GM18868 (cell line): ENCODE measurements around the gene CBR3.
"Not testable (repeated sequence)": the region's sequence is repeated elsewhere in the genome, so short reads cannot be mapped to it uniquely, and the experiment has no call there.

Experiments
- ATAC-seq: cut with Tn5 transposase; IDR thresholded peaks from one replicate; pipeline ENCODE4 v1.9.1; 2021; ENCODE audit warnings: mild to moderate bottlenecking, moderate library complexity; ENCODE audit not compliant: unreplicated experiment

CBR3 gene

DNA sequence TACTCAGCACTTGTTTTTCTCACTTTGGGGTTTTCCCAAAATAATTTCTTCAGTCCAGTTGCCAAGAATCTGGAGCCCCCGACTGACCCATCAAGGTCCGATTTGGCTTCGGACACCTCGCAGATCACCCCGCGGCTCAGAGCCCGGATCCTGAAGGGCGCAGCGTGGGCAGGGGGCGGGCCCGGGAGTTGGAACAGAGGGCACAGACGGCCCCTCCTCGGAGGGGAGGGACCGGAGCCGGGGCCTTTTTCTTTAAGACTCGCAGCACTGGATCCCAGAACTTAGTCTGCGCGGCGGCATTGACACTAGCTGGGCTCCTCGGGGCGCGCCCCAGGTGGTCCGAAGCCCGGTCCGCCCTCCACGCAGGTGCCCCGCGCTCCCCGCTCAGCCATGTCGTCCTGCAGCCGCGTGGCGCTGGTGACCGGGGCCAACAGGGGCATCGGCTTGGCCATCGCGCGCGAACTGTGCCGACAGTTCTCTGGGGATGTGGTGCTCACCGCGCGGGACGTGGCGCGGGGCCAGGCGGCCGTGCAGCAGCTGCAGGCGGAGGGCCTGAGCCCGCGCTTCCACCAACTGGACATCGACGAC lies at the start of gene CBR3:
CBR3 (plus strand) TSS at position 277 of the 588 bp plus-strand sequence; CDS start at position 391, 114 bp downstream.
- ATAC-seq = no peak

DNA sequence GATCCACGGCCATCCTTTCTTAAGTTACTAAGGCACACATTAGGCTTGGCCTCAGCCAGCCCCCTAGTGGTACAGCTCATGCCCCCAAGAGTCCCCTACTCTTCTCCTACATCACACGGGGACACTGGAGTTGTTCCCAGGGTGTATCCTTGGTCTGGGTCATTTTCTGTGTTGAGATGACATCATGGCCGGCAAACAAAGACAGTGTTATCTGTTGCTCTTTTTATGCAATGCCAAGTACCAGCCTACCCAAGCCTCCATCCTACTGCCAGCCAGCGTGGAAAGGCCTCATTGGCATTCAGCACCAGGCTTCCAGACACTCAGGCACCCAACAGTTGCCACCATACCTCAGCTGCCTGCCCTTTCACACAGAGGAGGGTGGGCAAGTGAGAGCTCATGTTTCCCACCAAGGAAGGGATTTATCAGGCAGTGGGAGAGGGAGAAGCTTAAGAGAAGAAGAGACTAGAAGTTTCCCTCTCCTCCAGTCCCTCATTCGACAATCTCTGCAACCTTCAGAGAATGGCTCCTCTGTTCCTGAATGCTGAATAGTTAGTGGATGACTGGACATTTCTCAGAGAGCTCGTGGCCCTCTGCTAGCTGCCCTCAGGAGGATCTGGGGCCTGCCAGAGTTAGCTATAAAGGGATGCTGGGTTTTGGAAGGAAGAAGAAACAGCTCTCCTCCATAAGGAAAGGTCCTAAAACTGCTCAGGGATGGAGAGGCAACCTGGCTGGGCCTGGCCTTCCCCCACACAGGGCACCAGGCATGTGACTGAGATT lies 47.3 kb upstream of the CBR3 start:
- ATAC-seq = no peak

DNA sequence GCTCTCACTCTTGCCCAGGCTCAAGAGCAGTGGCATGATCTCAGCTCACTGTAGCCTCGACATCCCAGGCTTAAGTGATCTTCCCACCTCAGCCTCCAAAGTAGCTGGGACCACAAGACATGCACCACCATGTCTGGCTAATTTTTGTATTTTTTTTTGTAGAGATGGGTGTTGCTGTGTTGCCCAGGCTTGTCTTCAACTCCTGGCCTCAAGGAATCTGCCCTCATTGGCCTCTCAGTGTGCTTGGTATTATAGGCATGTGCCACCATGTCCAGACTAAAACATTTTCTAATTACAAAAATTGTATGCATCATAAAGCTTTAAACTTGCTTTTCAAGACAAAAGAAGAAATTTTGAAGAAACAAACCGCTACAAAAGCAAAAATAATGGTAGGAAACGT lies 44.9 kb upstream of the CBR3 start:
- no peak for ATAC-seq

DNA sequence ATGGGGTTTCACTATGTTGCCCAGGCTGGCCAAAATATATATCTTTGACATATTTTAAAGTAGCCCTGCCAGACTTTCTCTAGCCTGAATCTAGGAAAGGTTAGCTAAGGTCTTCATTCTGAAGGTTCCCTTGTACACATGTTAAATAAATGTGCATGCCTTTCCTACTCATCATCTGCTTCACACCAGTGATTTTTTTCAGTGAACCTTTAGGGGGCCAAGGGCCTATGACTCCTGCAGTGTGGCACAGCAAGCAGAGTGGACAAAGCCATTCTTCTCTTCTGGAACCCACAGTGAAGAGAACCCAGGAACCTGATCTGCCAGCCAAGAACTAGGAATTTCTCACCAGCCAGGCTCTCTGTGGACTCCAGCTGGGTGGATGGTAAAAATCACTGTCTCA lies 42.2 kb upstream of the CBR3 start:
- ATAC-seq = no peak

DNA sequence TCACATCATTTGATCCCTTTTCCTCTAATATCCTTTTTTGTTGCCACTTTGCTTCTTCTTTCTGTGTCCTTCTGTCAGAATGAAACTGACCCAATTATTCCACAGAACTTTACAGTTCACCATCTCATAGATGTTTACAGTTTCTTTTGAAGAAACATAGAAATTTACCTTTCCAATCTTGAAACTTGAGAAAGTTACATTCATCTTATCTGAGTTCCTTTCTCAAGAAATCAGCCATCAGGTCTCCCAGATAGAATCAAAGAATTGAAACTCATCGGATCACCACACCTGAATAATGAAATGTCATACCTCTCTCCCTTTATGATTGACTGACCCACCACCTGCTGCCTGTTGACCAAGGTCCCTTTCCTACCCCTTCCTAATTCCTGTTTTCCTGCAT lies 41.4 kb upstream of the CBR3 start:
- ATAC-seq = no peak

DNA sequence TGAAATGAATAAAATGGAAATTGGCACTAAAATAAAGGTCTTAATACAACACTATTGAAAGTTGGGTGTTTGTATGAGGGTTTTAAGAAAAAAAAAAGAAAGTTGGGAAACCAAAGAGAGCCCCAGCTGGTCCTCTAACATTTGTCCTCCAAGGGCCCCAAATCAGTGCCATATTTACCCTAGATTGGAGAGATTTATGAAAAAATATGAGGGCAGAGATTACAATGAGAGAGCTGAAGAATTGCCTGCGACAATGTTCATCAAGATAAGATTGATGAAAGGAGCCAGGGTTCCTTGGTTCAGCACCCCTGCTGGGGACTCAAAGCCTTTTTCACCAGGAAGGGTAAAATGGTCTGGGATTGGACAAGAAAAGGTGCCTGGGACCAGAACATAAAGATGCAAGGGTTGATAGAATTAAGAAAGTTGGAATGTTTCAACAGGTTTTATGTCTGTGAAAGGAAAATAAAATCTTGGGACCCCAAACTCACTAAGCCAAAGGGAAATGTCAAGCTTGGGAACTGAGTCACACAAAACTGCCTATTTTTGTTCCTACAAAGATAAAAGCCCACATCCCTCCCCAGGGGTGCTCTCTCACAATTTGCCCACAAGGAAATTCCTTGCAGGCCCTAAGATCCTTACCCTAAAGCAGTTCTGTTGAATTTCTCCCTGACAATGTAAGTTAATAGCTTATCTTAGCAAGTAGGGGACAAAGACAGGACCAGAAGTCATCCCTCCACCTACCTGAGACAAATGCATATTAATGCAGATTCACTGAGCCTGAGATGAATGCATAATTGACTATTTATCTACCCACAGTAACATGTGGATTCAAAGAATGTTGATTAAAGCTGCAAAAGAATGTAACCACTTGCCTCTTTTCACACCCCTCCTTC lies 38.2 kb upstream of the CBR3 start:
- ATAC-seq = no peak

DNA sequence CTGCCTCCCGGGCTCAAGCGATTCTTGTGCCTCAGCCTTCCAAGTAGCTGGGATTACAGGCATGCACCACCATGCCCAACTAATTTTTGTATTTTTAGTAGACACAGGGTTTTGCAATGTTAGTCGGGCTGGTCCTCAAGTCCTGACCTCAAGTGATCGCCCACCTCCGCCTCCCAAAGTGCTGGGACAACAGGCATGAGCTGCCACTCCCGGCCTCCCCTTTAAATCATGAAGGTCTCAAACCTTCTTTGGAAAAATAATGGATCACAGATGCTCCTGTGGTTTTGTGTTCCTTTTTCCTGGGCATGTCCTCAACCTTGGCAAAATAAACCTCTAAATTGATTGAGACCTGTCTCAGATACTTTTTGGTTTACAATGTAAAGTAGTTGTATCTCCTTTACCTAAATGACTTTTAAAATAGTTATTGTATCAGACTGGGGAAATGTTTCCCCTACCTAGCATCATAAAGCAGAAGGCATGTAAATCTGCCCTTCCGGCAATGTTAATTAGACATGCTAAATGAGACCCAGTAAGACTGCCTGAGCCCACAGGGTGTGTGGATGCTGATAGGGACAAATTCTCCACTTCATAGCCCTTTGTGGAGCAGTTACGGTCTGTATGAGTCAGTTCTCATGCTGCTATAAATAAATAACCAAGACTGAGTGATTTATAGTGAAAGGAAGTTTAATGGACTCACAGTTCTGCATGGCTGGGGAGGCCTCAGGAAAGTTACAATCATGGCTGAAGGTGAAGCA lies 37.3 kb upstream of the CBR3 start:
- ATAC-seq = peak; percentile 76

DNA sequence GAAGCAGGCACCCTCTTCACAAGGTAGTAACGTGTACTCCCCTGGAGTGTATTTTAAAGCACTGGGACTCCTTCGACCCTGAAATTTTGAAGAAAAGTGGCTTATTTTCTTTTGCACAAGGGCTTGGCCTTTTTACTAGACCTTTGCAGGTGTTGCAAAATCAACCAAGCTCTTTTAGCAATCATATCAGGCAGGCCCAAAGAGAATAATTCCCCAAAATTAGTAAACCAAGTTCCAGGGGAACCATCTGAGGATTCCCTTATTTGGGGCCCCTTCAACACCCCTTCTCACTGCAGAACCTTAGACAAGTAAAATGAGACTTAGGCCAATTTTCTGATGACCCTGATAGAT lies 36.7 kb upstream of the CBR3 start:
- ATAC-seq = no peak

DNA sequence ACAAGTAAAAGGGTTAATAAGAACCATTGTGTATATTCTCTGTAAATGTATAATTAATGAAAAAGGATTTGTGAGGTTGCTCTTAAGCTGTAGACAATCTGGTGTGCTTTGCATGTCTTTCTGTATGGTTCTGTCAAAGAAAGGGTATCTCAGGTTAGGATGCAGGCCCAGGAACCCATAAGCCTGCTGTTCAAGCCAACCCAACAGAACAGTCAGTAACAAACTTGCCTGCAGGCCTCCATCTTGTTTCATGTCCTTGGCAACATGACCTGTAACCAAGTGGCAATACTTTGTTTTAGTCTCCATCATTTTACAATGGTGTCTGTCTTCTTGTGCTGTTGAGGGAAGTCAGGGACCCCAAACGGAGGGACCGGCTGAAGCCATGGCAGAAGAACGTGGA lies 35.9 kb upstream of the CBR3 start:
- no peak for ATAC-seq

DNA sequence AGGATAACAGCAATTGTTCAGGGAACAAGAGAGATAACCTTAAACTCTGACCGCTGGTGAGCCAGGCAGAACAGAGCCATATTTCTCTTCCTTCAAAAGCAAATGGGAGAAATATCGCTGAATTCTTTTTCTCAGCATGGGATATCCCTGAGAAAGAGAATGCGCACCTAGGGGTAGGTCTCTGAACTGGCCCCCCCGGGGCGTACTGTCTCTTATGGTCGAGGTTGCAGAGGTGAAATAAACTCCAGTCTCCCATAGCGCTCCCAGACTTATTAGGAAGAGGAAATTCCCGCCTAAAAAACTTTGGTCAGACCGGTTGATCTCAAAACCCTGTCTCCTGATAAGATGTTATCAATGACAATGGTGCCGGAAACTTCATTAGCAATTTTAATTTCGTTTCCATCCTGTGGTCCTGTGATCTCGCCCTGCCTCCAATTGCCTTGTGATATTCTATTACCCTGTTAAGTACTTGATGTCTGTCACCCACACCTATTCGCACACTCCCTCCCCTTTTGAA lies 35.1 kb upstream of the CBR3 start:
- ATAC-seq = not testable (repeated sequence)

DNA sequence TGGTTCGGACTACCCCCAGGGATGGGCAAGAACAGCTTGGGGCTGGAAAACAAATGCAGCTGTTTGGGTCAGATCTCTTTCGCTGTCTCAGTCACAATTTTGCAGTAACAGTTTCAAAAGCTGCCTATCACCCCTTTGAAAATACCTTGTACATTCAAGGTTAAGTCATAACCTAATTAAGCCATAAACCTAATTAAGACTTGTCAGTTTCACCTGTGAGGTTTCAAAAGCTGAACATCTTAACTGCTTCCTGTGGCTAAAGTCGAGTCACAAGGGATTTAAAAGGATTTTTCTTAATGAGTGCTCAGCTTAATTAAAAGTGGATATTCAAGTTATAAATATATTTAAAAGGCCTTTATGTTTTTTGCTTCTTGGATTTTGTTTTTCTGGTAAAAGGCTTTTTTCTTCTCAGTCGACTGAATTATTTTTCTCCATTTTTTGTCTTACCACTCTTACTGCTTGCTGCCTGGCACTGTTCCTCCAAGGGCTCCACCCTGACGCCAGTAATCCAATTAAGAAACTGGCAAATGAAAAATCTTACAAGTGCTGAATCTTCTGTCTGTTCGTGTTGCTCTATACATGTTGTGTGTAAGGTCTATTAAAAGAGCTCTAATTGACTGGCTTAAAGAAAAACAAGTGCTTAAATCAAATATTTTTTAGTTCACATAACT lies 33.8 kb upstream of the CBR3 start:
- no peak for ATAC-seq

DNA sequence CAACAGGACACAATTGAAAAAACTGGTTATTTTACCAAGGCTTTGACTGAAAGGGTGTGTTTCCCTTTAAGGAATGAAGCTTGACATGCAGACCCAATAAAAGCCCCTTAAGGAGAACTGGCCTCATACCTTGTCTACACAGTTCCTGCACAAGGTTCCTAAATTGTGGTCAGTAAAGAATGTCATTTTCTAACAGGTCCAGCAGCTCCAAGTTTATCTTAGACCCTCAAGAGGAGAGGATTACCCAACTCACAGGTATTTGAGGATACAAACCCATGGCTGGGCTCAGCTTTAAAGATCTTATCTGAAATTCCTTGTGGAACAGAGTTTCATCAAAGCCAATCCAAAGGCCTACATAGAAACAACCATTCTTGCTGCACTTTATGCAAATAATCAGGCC lies 31.4 kb upstream of the CBR3 start:
- no peak for ATAC-seq

DNA sequence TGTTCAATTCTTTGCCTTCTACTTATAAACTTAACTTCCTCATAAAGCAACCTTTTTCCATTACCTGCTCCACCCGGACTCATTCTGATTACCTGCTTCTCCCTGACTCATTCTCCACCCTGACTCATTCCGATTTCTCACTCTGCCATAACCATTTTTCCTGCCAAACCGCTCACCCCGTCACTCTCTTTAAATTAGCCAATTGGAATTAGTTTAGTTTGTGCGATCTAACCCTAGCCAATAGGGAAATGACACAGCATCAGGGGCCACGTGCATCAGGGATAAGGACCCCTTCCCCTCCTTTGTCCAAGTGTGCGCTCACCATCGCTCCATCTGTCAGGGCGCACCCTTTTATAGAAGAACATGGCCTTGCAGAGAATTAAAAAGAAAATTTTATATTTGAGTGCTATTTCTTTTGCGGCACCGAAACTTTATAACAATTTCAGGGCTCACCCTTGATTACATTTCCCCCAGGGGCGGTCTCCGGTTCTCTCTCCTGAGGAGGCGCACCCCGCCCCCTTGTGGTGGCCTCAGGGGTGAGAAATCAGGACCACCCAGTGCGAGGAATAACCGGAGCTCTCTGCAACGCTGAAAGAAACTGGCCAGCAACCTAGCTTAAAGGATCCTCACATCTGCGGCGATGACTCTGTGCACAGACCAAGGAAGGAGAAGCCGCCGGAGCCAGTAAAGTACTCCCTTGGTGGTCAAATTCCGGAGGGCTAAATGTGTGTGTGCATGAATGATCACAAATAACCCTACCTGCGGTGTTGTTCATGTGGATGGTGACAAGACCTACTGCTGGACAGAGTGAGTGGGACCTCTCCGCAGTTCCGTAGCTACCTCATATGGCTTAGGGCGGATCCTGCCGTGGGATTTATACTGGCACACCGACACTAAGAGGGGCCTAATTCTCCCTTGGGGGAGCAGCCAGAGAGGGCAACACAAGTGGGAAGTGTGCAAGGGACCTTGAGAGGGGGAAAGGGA lies 30.3 kb upstream of the CBR3 start:
- no peak for ATAC-seq

DNA sequence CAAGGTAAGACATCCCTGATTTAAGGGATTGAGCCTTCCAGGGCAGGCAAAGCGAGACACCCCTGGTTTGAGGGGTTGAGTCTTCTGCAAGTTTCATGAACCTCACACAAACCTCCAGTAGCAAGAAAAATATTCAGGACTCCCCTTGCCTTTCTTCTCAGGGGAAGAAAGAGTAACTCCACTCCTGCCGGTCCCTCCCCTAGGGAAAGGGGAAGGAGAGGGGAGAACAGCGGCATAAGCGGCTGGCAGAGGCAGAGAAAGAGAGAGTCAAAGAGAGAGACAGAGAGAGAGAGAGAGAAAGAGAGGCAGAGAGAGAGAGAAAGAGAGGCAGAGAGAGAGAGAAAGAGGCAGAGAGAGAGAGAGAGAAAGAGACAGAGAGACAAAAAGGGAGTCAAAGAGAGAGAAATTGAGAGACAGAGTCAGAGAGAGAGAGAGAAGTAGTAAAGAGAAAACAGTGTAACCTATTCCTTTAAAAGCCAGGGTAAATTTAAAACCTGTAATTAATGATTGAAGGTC lies 29.5 kb upstream of the CBR3 start:
- no peak for ATAC-seq

DNA sequence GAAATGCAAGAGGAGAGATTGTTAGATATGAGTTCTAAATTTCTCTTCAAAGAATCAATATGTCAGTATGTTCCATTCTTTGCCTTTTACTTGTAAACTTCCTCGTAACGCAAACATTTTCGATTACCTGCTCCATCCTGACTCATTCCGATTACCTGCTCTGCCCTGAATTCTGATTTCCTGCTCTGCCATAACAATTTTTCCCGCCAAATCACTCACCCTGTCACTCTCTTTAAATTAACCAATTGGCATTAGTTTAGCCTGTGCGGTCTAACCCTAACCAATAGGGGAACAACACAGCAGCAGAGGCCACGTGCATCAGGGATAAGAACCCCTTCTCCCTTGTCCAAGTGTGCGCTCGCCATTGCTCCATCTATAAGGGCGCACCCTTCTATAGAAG lies 25.0 kb upstream of the CBR3 start:
- no peak for ATAC-seq

DNA sequence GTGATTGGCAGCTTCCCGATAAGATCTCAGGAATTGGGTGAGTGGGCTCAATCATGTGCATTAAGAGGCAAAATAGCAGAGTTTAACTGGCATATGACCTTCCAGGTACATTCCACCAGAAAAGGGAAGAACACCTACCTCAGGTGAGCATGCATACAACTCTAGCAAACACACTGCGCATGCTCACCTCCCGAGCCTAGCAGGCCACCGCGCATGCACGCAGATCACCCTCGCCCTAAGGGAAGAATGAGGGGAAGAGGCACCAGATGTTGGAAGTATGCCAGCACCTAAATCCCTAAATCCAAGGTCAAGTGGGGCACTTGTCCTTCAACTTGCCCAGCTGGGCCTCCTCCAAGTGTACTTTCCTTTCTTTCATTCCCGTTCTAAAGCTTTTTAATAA lies 23.6 kb upstream of the CBR3 start:
- ATAC-seq = no peak

DNA sequence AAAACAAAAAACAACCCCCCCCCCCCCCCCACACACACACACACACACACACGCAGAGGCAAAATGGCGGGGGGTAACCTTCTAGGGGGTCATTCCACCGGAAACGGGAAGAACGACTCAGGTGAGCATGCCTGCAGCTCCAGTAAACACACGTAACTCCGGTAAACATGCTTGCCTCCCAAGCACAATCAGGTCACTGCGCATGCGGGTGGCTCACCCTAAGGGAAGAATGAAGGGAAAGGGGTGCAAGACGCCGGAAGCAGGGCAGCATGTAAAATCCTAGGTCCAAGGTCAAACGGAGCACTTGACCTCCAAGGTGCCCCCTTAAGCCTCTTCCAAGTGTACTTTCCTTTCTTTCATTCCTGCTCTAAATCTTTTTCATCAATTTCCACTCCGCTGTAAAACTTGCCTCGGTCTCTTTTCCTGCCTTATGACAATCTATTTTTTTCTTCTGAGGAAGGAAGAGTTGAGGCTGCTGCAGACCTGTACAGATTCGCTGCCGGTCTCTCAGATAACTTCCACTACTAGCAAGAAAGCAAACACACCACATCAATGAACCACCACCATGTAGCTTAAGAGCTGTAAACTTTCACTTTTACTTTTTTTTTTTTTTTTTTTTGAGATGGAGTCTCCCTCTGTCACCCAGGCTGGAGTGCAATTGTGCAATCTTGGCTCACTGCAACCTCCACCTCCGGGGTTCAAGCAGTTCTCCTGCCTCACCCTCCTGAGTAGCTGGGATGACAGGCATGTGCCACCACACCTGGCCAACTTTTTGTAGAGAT lies 21.0 kb upstream of the CBR3 start:
- no peak for ATAC-seq

DNA sequence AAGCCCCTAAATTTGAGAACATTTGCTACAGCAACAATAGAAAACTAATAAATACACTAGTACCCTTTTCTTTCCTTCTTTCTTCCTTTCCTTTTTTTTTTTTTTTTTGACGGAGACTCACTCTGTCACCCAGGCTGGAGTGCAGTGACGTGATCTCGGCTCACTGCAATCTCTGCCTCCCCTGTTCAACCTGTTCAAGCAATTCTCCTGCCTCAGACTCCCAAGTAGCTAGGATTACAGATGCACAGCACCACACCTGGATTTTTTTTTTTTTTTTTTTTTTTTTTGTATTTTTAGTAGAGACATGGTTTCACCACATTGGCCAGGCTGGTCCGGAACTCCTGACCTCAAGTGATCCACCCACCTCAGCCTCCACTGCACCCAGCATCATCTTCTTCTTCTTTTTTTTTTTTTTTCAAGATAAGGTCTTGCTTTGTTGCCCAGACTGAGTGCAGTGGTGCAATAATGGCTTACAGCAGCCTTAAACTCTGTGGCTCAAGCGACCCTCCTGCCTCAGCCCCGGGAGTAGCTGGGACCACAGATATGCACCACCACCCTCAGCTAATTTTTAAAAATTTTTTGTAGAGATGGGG lies 19.6 kb upstream of the CBR3 start:
- ATAC-seq = no peak
